Uterus (tissue), 2 donors: Measurements from ENCODE around the gene HNRNPM.
"Not testable (repeated sequence)": the region's sequence is repeated elsewhere in the genome, so short reads cannot be mapped to it uniquely, and the experiment has no call there.

Experiments used
- POLR2A ChIP-seq, 2 donors: fragments of 450-650 bp; IDR thresholded peaks; one replicate each; pipeline ENCODE4 v1.6.1; 2016; ENCODE audit warnings: antibody characterized with exemption in 2 of 2, mild to moderate bottlenecking in 1 of 2, moderate library complexity in 1 of 2
- TF ChIP-seq, protein P1 (sequence below), 4 experiments: fragments of 200-600 bp in 2 of 4; fragments of 450-650 bp in 2 of 4; sonication (generic) in 2 of 4; IDR thresholded peaks; one replicate each; pipeline ENCODE4 v1.5.1; 2016 to 2019; ENCODE audit warnings: antibody characterized with exemption in 4 of 4, mild to moderate bottlenecking in 2 of 4, moderate library complexity in 1 of 4

DNA sequence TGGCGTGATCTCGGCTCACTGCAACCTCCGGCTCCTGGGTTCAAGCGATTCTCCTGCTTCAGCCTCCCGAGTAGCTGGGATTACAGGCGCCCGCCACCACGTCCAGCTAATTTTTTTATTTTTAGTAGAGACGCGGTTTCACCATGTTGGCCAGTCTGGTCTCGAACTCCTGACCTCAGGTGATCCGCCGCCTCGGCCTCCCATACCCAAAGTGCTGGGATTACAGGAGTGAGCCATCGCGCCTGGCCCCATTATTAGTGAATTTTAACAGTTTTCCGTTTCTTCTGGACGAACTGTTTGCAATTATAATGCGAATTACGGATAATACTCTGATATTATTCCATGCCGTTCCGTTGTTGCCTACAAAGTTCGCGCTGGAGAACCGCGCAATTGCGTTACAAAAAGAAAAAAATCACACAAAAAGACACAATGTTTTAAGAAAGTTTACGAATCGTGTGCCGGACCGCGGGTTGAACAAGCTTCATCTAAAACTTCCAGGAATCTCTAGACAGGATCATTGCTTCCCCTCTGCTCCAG, 567 bp upstream of the HNRNPM start:
- TF ChIP-seq, protein P1, sequence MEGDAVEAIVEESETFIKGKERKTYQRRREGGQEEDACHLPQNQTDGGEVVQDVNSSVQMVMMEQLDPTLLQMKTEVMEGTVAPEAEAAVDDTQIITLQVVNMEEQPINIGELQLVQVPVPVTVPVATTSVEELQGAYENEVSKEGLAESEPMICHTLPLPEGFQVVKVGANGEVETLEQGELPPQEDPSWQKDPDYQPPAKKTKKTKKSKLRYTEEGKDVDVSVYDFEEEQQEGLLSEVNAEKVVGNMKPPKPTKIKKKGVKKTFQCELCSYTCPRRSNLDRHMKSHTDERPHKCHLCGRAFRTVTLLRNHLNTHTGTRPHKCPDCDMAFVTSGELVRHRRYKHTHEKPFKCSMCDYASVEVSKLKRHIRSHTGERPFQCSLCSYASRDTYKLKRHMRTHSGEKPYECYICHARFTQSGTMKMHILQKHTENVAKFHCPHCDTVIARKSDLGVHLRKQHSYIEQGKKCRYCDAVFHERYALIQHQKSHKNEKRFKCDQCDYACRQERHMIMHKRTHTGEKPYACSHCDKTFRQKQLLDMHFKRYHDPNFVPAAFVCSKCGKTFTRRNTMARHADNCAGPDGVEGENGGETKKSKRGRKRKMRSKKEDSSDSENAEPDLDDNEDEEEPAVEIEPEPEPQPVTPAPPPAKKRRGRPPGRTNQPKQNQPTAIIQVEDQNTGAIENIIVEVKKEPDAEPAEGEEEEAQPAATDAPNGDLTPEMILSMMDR (IDR thresholded peaks at IDR 0.05), result not testable (repeated sequence)
- TF ChIP-seq POLR2A (IDR thresholded peaks at IDR 0.05), result not testable (repeated sequence)
